ENCODE measurements around the gene RPS24. TPM values are rescaled to one million over a fixed set of nuclear protein-coding genes. Genes with fewer than 3 reads are reported as not detected.
A peak's percentile ranks its signal among the peaks of the same experiment; 100 is the strongest.

Gene RPS24
- total RNA-seq, 1 donor from 2014 or later = 1,836 TPM

DNA sequence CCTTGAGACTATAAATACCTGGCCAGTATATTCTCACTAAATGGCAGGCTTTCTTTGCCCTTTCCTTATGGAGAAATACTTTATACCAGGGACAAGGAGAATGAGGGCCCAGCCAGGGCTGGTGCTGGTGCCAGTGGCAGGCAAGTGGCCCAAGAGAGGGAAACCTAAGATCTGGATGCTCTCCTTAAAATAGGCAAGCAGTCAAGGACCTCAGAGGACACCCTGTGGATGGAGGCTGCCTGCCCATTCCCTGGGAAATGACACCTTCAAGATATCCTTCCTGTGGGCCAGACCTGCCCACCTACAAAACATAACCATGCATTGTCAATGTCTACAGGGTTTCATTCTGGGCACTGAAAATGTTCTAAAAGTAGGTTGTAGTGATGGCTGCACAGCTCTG, 33.5 kb upstream of the RPS24 start:
- no peaks in the 10 kb centered on the region for H3K27me3 Mint-ChIP-seq
- no peak for DNase-seq (ENCODE audit: extremely low spot score, unreplicated experiment)
- H3K27ac Mint-ChIP-seq = no peak overlapping the region
- H3K4me1 Mint-ChIP-seq (ENCODE audit: unreplicated experiment) = no peaks in the 10 kb centered on the region
- TF ChIP-seq CTCF (conservative IDR thresholded peaks at IDR 0.05) = no peak
- peaks cover 38% of the 10 kb centered on the region for H3K36me3 Mint-ChIP-seq
- no peak overlapping the region for H3K4me3 Mint-ChIP-seq
- no peaks in the 10 kb centered on the region for H3K9me3 Mint-ChIP-seq

GRCh38 chr10:78000956-78001472, 32.6 kb upstream of the RPS24 start:
- Mint-ChIP-seq H3K36me3 (peaks cover 42% of the 10 kb centered on the region), H3K27ac (no peak overlapping the region), H3K9me3 (no peaks in the 10 kb centered on the region), H3K4me1 (ENCODE audit: unreplicated experiment) (no peaks in the 10 kb centered on the region), H3K27me3 (no peaks in the 10 kb centered on the region), H3K4me3 (no peak overlapping the region)
- DNase-seq (ENCODE audit: extremely low spot score, unreplicated experiment) = no peak
- no peak for TF ChIP-seq CTCF (conservative IDR thresholded peaks at IDR 0.05)

GRCh38 chr10:78002541-78003288, 30.9 kb upstream of the RPS24 start:
- Mint-ChIP-seq H3K4me3 (no peak overlapping the region), H3K4me1 (ENCODE audit: unreplicated experiment) (no peaks in the 10 kb centered on the region), H3K9me3 (no peaks in the 10 kb centered on the region), H3K27me3 (no peaks in the 10 kb centered on the region), H3K27ac (no peak overlapping the region), H3K36me3 (peaks cover 39% of the 10 kb centered on the region)
- DNase-seq (ENCODE audit: extremely low spot score, unreplicated experiment) = no peak
- TF ChIP-seq CTCF (conservative IDR thresholded peaks at IDR 0.05) = no peak

DNA sequence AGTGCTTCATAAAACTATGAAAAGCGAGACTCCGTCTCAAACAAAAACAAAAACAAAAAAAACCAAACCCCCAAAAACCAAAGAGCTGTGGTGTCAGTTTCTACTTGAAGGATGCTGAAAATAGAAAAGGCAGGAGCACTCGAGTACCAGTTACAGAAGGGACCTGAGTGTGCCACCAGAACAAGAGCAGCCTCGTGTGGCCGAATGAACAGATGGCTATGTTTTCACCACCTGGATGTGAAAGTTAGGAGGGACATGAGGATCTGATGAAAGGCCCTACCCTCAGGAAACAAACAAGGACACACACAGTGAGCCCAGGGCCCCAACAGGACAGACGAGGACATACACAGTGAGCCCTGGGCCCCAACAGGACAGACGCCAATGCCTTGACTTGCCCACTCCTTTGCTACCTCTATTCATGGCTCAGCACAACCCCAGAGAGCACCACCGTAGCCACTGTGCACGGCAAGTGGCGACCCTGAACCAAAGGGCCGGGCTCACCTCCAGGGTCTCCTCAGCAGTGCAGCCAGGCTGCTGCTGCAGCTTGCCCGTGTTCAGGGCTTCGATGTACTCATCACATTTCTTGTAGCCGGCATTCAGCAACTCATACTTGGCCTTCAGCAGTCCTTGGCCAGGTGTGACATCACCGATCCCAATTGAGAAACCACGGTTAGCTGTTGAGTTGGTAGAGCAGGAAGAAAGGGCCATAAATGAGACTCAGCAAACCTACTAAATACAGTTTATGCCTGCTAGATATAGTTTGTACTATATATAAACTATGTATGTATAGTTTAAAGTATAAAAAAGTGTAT, 29.2 kb upstream of the RPS24 start:
- TF ChIP-seq CTCF (conservative IDR thresholded peaks at IDR 0.05) = peak; percentile 18
- no peak for DNase-seq (ENCODE audit: extremely low spot score, unreplicated experiment)
- H3K27ac Mint-ChIP-seq = no peak overlapping the region
- no peaks in the 10 kb centered on the region for H3K4me1 Mint-ChIP-seq (ENCODE audit: unreplicated experiment)
- H3K36me3 Mint-ChIP-seq = peaks cover 35% of the 10 kb centered on the region
- no peak overlapping the region for H3K4me3 Mint-ChIP-seq
- no peaks in the 10 kb centered on the region for H3K27me3 Mint-ChIP-seq
- no peaks in the 10 kb centered on the region for H3K9me3 Mint-ChIP-seq

DNA sequence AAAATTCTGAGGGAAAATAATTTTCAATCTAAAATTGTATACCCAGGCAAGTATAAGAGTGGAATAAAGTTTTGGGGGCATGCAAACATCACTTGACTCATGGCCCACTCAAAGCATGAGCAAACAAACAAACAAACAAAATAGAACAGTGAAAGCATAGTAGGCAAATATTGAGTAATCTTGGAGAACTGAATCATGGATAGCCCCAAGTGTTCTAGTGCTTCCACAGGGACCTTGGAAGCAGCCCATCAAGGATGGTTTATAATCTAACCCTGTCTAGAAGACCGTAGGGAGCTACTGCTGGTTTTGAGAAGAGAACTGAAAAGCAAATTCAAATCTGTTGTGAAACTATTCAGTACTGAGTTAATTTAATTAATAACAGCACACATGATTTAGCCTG, 26.5 kb upstream of the RPS24 start:
- no peak overlapping the region for H3K4me3 Mint-ChIP-seq
- H3K27ac Mint-ChIP-seq = no peak overlapping the region
- no peaks in the 10 kb centered on the region for H3K9me3 Mint-ChIP-seq
- H3K4me1 Mint-ChIP-seq (ENCODE audit: unreplicated experiment) = no peaks in the 10 kb centered on the region
- TF ChIP-seq CTCF (conservative IDR thresholded peaks at IDR 0.05) = no peak
- no peaks in the 10 kb centered on the region for H3K27me3 Mint-ChIP-seq
- no peak for DNase-seq (ENCODE audit: extremely low spot score, unreplicated experiment)
- peaks cover 23% of the 10 kb centered on the region for H3K36me3 Mint-ChIP-seq
